Fibroblast of skin of back (primary cell): ENCODE data around the gene XRCC6.
"Not testable (repeated sequence)": the region's sequence is repeated elsewhere in the genome, so short reads cannot be mapped to it uniquely, and the experiment has no call there.

Experiments
- DNase-seq: peaks from one replicate; pipeline ENCODE4 v3.0.0-alpha.2; 2013

The XRCC6 gene

GRCh38 chr22:41598891-41599635 lies 22.0 kb upstream of the XRCC6 start:
- DNase-seq: no peak

- DNase-seq: no peak
Observed at GRCh38 chr22:41600976-41601375, 20.1 kb upstream of the XRCC6 start.

DNA sequence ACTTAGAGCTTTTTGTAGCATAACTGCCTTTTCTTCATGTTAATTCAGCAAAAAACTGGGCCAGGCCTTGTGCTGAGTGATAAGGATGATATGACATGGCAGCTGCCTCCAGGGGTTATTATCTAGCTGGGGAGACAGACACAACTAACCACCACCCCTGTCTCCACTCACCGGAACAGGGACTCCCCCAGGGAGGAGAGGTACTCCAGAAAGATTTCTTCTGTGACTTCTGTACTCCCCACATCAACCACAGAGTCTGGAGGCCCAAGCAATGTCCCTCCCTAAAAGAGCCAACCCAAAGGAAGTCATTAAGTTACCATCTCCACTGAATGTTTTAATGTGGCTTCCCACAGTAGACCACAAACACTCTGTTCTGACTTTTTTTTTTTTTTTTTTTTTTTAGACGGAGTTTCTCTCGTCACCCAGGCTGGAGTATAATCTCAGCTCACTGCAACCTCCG lies 17.2 kb upstream of the XRCC6 start:
- DNase-seq: no peak

DNA sequence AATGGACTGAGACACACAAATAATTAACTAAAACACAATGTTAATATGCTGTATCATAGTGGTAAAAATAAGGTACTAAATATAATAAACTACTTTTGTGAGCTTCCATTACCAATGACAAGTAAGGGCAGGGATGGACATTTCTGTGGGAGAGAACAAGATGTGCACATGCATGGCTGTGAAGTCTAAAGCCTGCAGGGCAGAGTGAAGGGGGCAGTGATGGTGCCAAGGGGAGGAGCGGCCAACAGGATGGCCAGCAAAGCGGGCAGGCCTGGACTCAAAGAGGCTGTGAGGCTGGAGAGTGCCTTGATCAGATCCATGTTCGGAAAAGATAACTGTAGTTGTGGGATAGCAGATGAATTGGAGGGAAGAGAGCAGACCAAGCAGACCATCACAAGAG lies 12.7 kb upstream of the XRCC6 start:
- DNase-seq: no peak

DNA sequence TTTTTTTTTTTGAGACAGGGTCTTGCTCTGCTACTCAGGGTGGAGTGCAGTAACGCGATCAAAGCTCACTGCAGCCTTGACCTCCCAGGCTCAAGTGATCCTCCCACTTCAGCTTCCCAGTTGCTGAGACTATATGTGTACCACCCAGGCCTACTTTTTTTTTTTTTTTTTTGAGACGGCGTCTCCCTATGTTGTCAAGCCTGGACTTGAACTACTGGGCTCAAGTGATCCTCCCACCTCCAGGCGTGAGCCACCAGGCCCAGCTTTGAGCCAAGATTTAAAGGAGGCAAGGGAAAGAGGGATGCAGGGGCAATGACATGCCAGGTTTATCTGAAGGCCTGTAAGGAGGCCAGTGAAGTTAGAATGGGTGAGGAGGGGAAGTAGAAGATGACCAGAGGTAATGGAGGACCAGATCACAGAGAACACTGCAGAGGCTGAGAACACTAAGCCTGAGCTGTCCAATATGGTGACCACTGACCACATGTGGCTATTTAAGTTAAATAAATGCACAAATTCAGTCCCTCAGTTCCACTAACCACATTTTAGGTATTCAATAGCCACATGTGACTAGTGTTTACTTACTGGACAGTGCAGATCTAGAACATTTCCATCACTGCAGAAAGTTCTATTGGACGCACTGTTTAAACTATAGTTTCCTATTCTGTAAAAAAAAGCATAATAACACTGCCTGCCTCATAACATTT lies 8.3 kb upstream of the XRCC6 start:
- no peak for DNase-seq

- DNase-seq: no peak
Observed at GRCh38 chr22:41613456-41613855, 7.6 kb upstream of the XRCC6 start.

- DNase-seq: peak; percentile 20
Observed at GRCh38 chr22:41619979-41620588, 1.0 kb upstream of the XRCC6 start.

DNA sequence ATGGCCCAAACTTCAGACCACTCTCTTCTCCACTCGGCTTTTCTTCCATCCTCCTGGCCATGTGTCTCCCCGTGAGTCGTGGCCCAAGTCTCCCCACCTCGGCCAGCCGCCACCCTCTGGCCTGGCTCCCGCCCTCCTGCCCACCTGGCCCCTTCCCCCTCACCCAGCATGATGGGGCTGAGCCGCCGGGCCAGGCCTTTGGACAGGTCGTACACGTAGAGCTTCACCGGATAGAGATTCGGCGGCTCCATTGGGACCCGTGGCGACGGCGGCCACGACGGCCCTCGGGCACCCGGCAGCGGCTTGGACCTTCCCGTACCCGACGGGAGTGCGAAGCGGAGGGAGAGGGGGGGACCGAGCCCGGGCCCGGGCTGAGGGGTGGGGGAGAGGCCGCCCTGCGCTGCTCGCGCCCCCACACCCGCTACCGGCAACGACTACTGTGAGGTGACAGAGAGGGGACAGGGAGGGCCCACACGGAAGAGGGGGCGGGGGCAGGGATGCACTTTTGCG lies 451 bp upstream of the XRCC6 start, which contains the start of gene DESI1:
Gene DESI1, minus strand, starts transcription at position 455 of the 510 bp plus-strand sequence. Its CDS starts 204 bp downstream, at position 251.
- no peak for DNase-seq

DNA sequence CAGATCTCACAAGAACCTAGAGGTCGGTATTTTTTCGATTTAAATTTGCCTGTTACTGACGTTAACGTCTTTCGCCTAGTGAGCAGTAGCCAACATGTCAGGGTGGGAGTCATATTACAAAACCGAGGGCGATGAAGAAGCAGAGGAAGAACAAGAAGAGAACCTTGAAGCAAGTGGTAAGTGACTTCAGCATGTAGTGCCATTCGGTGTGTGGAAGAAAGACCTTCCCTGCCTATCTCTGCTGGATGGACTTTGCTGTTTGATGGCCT lies 750 bp downstream of the XRCC6 start:
- no peak for DNase-seq

DNA sequence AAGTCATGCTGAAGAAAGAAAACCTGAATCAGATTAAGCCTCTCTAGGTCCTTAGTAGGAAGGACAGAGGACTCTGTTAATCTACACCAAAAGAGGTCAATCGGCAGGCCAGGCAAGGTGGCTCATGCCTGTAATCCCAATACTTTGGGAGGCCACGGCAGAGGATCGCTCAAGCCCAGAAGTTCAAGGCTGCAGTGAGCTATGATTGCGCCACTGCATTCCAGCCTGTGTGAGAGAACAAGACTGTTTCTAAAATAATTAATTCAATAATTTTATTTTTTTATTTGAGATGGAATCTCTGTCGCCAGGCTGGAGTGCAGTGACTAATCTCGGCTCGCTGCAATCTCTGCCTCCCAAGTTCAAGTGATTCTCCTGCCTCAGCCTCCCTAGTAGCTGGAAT lies 4.5 kb downstream of the XRCC6 start:
- DNase-seq: no peak

DNA sequence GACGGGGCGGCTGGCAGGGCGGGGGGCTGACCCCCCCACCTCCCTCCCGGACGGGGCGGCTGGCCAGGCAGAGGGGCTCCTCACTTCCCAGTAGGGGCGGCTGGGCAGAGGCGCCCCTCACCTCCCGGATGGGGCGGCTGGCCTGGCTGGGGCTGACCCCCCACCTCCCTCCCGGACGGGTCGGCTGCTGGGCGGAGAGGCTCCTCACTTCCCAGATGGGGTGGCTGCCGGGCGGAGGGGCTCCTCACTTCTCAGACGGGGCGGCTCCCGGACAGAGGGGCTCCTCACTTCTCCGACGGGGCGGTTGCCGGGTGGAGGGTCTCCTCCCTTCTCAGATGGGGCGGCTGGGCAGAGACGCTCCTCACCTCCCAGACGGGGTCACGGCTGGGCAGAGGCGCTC lies 10.0 kb downstream of the XRCC6 start:
- DNase-seq: not testable (repeated sequence)

- DNase-seq: not testable (repeated sequence)
Observed at GRCh38 chr22:41631615-41632014, 10.5 kb downstream of the XRCC6 start.

- not testable (repeated sequence) for DNase-seq
Observed at GRCh38 chr22:41634610-41635009, 13.5 kb downstream of the XRCC6 start.

DNA sequence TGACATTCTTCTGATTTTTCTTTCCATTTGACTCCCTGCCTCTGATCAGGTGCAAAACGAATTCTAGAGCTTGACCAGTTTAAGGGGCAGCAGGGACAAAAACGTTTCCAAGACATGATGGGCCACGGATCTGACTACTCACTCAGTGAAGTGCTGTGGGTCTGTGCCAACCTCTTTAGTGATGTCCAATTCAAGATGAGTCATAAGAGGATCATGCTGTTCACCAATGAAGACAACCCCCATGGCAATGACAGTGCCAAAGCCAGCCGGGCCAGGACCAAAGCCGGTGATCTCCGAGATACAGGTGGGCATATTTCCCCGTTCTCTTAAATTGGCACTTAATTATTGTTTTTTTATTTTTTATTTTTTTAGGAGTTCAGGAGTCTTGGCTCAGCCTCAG lies 15.4 kb downstream of the XRCC6 start:
- no peak for DNase-seq

- DNase-seq: not testable (repeated sequence)
Observed at GRCh38 chr22:41637623-41638022, 16.5 kb downstream of the XRCC6 start.

GRCh38 chr22:41638124-41638523 lies 17.0 kb downstream of the XRCC6 start:
- no peak for DNase-seq

DNA sequence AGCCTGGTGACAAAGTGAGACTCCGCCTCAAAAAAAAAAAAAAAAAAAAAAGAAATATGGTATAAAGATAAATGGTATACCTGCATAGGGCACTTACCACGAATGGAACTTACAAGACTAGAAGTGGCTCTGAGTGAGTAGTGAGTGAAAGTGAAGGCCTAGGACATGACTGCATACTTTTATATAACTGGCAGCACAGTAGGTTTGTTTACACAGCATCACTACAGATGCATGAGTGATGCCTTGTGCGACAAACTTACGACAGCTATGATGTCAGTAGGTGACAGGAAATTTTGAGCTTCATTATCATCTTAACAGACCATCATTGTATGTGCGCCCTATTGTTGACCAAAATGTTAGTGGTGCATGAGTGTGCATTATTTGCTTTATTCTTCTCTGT lies 17.7 kb downstream of the XRCC6 start:
- no peak for DNase-seq

GRCh38 chr22:41641854-41642253 lies 20.8 kb downstream of the XRCC6 start:
- DNase-seq: no peak

DNA sequence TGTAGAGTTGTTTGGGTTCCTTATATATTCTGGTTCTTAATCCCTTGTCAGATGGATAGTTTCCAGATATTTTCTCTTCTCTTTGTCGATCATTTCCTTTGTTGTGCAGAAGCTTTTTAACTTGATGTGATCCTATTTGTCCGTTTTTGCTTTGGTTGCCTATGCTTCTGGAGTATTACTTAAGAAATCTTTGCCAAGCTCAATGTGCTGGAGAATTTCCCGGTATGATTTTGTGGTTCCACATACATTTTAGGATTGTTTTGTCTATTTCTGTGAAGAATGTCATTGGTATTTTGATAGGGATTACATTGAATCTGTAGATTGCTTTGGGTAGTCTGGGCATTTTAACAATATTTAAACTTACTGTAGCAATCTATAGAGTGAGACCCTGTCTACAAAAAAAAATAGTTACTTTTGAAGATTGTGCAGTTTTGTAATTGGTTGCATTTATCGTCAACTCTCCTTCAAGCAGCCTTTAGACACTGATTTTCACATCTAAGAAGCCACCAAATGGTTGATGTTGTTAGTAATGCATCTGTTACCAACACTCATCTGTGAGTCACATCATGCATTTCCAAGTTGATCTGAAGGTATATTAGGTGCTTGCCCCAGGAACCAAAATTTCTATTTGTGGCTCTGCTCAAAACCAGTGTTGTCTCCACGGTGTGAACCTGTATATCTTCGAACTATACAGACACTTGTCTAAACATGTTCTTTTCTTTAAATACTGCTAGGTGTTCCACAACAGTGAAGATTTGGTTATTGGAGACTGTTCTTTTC lies 21.4 kb downstream of the XRCC6 start:
- DNase-seq: no peak

- DNase-seq: no peak
Observed at GRCh38 chr22:41647771-41648170, 26.7 kb downstream of the XRCC6 start.

- peak; percentile 21 for DNase-seq
Observed at GRCh38 chr22:41648432-41648831, 27.3 kb downstream of the XRCC6 start.

DNA sequence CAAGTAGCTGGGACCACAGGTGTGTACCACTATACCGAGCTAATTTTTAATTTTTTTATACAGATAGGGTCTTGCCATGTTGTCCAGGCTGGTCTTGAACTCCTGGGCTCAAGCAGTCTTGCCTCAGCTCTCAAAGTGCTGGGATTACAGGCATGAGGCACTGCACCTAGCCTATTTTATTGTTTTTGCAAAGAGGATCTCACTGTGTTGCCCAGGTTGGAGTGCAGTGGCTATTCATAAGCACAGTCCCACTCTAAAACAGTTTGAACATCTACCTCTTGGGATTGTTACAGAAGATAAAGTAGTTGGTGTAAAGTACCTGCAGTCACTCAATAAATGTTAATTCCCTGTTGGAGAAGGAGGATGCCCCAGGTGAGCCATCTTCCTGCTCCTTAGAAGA lies 29.1 kb downstream of the XRCC6 start:
- no peak for DNase-seq

GRCh38 chr22:41650821-41651220 lies 29.7 kb downstream of the XRCC6 start:
- DNase-seq: no peak
